ENCODE results near the gene WDFY1. TPM values are rescaled to one million over a fixed set of nuclear protein-coding genes. Genes with fewer than 3 reads are reported as not detected.

The WDFY1 gene
- total and polyA plus RNA-seq, 8 donors, result 8.2 to 134 (median 31.4) TPM

- H3K9me3 ChIP-seq, result peaks cover 3 to 12% (median 8%) of the 10 kb centered on the region in 4 donors
- H3K4me1 ChIP-seq, result peaks cover 17 to 45% (median 28%) of the 10 kb centered on the region in 4 donors
- no peaks in the 10 kb centered on the region for H3K36me3 ChIP-seq
- 86 to 96% (median 93%) methylated on average over 7 of the region's 7 CpGs for WGBS, 5 donors
- DNase-seq, result no peak
- TF ChIP-seq EP300 (IDR thresholded peaks at IDR 0.05) (no peak), POLR2AphosphoS5 (IDR thresholded peaks at IDR 0.05) (no peak), POLR2A (IDR thresholded peaks at IDR 0.05) (no peak), CTCF (IDR thresholded peaks at IDR 0.05) (no peak)
- intact Hi-C loops (cut with DNase I; ENCODE audit: low total_unique reads), result no loop called here
- no peak overlapping the region for H3K27ac ChIP-seq
- H3K4me3 ChIP-seq, result no peak overlapping the region
- no peaks in the 10 kb centered on the region for H3K27me3 ChIP-seq
Observed at GRCh38 chr2:223928113-223929006, 16.8 kb downstream of the WDFY1 start.

GRCh38 chr2:223925106-223925505 lies 20.0 kb downstream of the WDFY1 start:
- Histone ChIP-seq H3K27me3 (no peaks in the 10 kb centered on the region), H3K36me3 (no peaks in the 10 kb centered on the region), H3K27ac (no peak overlapping the region), H3K4me3 (no peak overlapping the region), H3K4me1 (peaks cover 3 to 31% (median 18%) of the 10 kb centered on the region in 4 donors), H3K9me3 (peaks cover 3 to 12% (median 8%) of the 10 kb centered on the region in 4 donors)
- no peak for TF ChIP-seq POLR2AphosphoS5 (IDR thresholded peaks at IDR 0.05)
- TF ChIP-seq EP300 (IDR thresholded peaks at IDR 0.05), result no peak
- no peak for TF ChIP-seq CTCF (IDR thresholded peaks at IDR 0.05)
- TF ChIP-seq POLR2A (IDR thresholded peaks at IDR 0.05), result no peak
- intact Hi-C loops (cut with DNase I; ENCODE audit: low total_unique reads), result no loop called here
- no peak for DNase-seq
- 93 to 98% (median 97%) methylated on average over 3 of the region's 3 CpGs for WGBS, 5 donors

- H3K27ac ChIP-seq, result no peak overlapping the region
- H3K27me3 ChIP-seq, result no peaks in the 10 kb centered on the region
- peaks cover 3 to 12% (median 8%) of the 10 kb centered on the region in 4 donors for H3K9me3 ChIP-seq
- H3K4me1 ChIP-seq, result peaks cover 0 to 32% (median 17%) of the 10 kb centered on the region in 4 donors
- no peak for TF ChIP-seq EP300 (IDR thresholded peaks at IDR 0.05)
- no peak for TF ChIP-seq CTCF (IDR thresholded peaks at IDR 0.05)
- TF ChIP-seq POLR2AphosphoS5 (IDR thresholded peaks at IDR 0.05), result no peak
- TF ChIP-seq POLR2A (IDR thresholded peaks at IDR 0.05), result no peak
- 75 to 90% (median 83%) methylated on average over 2 of the region's 2 CpGs for WGBS, 5 donors
- H3K36me3 ChIP-seq, result no peaks in the 10 kb centered on the region
- no peak overlapping the region for H3K4me3 ChIP-seq
- DNase-seq, result no peak
- intact Hi-C loops (cut with DNase I; ENCODE audit: low total_unique reads), result no loop called here
Observed at GRCh38 chr2:223923976-223924375, 21.2 kb downstream of the WDFY1 start.

GRCh38 chr2:223922308-223922707 lies 22.8 kb downstream of the WDFY1 start:
- no peak overlapping the region for H3K27ac ChIP-seq
- no peak for TF ChIP-seq POLR2A (IDR thresholded peaks at IDR 0.05)
- no peak for TF ChIP-seq EP300 (IDR thresholded peaks at IDR 0.05)
- no peak for TF ChIP-seq CTCF (IDR thresholded peaks at IDR 0.05)
- TF ChIP-seq POLR2AphosphoS5 (IDR thresholded peaks at IDR 0.05), result no peak
- H3K27me3 ChIP-seq, result no peaks in the 10 kb centered on the region
- DNase-seq, result no peak
- peaks cover 3 to 10% (median 6%) of the 10 kb centered on the region in 4 donors for H3K9me3 ChIP-seq
- peaks cover under 1 to 6% (median 5%) of the 10 kb centered on the region in 4 donors for H3K36me3 ChIP-seq
- H3K4me3 ChIP-seq, result no peak overlapping the region
- intact Hi-C loops (cut with DNase I; ENCODE audit: low total_unique reads), result no loop called here
- H3K4me1 ChIP-seq, result peaks cover 0 to 36% (median 20%) of the 10 kb centered on the region in 4 donors
- WGBS, 5 donors, result 67 to 74% (median 73%) methylated on average over 3 of the region's 3 CpGs
